HG03342 (cell line): Measurements from ENCODE around the gene EDC4.
"Not testable (repeated sequence)": the region's sequence is repeated elsewhere in the genome, so short reads cannot be mapped to it uniquely, and the experiment has no call there.

Experiments used
- ATAC-seq: cut with Tn5 transposase; IDR thresholded peaks from one replicate; pipeline ENCODE4 v1.9.1; 2021; ENCODE audit warnings: mild to moderate bottlenecking, moderate library complexity; ENCODE audit not compliant: unreplicated experiment

EDC4 gene

GRCh38 chr16:67848118-67848517 lies 24.7 kb upstream of the EDC4 start:
- no peak for ATAC-seq

DNA sequence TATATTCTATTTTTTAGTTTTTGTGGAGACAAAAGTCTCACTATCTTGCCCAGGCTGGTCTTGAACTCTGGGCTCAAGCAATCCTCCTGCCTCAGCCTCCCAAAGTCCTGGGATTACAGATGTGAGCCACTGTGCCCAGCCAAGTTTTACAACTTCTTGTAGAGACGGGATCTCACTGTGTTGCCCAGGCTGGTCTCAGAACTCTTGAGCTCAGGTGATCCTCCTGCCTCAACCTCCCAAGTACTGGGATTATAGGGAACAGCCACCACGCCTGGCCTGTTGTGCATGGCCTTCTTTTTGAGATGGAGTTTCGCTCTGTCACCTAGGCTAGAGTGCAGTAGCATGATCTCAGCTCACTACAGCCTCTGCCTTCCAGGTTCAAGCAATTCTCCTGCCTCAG lies 19.2 kb upstream of the EDC4 start:
- no peak for ATAC-seq

DNA sequence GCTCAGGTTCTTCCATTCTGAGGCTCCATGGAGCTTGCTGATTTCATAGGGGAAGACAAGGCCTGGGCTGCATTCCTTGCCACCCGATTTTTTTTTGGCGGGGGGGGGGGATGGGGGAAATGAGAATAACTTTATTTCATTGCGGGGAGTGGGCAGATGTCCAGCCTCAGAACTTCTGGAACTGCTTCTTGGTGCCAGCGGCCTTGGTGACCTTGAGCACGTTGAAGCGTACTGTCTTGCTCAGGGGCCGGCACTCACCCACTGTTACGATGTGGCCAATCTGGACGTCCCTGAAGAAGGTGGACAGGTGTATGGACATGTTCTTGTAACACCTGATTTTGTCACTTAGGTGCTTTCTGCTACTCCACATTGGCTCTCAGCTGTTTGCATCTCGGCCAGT lies 17.1 kb upstream of the EDC4 start:
- ATAC-seq, result no peak

- ATAC-seq, result no peak
Measured at GRCh38 chr16:67856927-67857546, 15.8 kb upstream of the EDC4 start.

DNA sequence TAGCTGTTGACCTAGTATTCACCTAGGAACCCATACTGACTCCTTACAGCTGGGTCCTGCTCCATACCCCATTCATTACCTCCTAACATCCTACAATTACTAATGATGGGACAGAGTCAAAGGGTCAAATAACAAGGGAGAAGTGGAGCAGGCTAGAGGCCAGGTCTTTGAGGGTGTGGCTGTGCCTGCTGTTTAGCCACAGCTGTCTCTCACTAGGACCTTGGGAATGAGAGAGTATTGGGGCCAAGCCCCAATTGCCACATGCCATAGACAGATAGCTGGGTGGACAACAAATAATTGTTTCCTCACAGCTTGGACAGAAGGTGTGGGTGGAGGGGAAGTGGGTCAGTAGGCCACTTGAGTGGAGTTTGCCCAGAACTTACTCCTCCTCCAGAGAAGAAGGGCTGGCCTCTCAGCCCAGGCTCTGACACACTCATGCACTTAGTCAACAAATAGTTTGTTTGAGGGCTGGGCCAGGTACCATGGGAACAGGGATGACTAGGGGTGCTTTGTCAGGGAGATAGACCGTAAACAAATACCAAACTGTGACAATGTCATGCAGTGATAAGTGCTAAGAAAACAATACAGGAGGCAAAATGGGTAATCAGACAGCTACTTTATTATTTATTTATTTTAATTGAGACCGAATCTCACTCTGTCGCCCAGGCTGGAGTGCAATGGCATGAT lies 15.2 kb upstream of the EDC4 start:
- ATAC-seq, result no peak

GRCh38 chr16:67858500-67858899 lies 14.4 kb upstream of the EDC4 start:
- ATAC-seq, result no peak

GRCh38 chr16:67860589-67861398 lies 12.1 kb upstream of the EDC4 start:
- ATAC-seq, result no peak

DNA sequence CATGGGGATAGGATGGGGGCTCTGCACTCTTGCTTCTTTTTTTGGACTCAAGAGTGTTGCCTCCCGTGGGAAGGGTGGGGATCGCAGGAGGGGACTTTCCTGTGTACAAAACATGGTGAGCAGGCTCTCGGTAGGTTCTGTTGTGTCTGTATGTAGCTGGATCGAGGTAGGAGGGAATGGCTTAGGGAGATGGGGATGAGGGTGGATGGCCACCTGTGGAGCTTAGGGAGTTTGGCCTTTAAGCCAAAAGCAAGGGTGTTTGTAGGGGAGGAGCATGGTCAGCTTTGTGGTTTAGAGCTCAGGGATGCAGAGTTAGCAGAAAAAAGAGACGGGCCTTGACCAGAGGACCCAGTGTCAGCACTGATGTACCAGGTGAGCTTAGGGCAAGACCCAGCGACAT lies 11.0 kb upstream of the EDC4 start:
- ATAC-seq, result no peak

DNA sequence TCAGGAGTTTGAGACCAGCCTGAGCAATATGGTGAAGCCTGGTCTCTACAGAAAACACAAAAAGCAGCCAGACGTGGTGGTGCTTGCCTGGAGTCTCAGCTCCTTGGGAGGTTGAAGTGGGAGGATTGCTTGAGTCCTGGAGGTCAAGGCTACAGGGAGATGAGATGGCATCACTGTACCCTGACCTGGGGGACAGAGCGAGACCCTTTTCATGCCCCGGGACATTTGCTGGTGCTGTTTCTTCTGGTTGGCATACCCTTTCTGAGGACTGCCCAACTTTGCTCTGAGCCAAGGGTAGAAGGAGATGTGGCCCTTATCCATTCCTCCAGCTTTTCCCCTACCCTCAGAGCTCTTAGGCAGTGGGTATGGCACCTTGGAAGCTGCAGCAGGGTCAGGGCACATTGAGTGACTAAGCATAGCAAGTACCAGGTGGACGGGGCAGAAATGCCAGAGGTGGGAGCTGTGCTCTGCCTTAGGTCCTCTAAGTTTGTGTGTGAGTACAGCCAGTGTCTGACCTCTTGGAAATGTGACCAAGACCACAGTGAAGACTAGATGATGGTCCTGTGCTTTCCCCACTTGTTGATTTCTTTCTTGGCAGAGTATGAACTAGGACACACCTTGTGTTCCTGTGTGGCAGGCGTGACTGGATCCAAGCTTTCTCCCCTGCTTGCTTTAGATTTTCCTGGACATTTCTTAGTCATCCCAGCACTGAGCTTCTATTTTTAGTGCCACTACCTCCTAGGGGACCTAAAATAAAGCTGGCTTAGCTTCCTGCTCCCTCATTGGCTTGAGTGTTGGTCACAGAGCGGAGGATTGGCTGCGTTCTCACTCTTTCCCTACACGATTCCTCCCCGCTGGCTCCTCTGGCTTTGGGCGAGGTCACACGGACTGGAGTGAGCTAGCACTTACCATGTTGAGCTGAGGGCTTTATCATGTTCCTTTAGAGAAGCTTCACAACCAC lies 9.9 kb upstream of the EDC4 start:
- ATAC-seq, result no peak

DNA sequence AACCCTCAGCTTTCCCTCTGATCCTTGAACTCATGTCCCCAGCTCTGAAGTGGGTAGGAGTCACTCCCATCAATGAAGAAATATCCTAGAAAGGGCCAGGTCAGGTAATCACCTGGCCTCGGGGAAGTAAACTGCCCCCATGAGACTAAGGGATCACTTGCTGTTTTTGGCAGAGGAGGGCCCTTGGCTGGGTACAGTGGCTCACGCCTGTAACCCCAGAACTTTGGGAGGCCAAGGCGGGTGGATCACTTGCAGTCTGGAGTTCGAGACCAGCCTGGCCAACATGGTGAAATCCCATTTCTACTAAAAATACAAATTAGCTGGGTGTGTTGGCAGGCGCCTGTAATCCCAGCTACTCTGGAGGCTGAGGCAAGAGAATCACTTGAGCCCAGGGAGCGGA lies 8.8 kb upstream of the EDC4 start:
- not testable (repeated sequence) for ATAC-seq

- ATAC-seq, result no peak
Measured at GRCh38 chr16:67864594-67864993, 8.3 kb upstream of the EDC4 start.

DNA sequence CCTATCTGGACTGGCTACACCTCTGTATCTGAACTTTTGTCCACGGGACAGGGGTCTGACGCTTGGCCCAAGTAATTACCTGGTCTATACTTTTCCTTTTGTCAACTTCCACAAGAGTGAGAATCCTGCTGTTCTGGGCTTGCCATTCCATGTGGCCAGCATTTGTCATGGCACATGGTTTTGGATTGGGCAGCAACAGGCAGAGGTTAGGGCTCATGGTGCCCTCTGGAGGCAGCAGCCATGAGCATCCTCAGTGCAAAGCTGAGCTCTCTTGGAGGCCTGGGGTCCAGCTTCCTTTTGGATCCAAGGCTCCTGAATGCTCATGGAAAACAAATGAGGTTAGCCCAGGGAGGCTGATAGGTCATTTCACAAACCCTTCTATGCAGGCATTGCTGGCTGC lies 7.5 kb upstream of the EDC4 start:
- ATAC-seq, result no peak

DNA sequence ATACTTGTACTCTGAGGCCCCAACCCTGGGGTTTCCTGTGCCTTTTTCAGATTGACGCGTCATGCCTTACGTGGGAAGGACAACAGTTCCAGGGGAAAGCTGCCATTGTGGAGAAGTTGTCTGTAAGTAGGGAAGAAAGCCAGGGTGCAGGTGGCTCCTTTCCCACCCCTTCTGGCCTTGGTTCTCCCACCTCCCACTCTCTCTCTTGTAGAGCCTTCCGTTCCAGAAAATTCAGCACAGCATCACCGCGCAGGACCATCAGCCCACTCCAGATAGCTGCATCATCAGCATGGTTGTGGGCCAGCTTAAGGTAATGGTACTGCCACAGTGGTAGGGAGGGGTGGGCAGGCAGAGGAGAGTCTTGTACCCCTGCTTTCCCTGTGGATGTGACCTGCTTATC lies 4.6 kb upstream of the EDC4 start:
- no peak for ATAC-seq

DNA sequence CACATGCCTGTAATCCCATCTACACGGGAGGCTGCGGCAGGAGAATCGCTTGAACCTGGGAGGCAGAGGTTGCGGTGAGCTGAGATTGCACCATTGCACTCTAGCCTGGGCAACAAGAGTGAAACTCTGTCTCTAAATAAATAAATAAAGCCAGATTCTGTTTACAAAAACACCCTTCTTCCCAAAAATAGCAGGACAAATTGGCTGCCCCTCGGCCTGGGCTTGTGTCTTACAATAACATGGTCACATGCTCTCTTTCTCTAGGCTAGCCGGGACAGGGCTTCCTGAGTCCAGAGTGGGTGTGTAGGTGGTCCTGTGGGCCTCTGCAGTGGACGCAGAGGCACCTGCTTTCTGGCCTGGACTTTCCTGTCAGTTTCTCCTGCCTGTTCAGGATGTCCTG lies 3.2 kb upstream of the EDC4 start:
- ATAC-seq, result no peak

DNA sequence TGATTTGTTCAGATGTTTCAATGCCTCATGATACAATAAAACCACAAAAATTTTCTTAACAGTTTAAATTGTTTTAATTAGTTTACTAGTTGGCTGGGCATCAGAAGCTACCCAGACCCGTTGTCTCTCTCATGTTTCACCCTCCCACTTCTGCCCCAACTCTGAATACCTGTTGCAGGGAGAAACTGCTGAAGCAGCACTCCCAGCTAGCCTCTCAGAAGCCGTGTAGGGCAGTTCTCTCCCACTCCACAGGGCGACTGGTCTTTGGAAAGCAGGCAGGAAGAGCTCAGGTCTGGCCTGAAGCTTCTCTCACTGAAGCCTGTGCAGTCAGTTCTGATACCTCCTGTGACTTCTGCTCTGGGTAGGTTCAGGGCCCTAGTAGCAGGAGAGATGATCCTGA lies 1.6 kb upstream of the EDC4 start:
- no peak for ATAC-seq

DNA sequence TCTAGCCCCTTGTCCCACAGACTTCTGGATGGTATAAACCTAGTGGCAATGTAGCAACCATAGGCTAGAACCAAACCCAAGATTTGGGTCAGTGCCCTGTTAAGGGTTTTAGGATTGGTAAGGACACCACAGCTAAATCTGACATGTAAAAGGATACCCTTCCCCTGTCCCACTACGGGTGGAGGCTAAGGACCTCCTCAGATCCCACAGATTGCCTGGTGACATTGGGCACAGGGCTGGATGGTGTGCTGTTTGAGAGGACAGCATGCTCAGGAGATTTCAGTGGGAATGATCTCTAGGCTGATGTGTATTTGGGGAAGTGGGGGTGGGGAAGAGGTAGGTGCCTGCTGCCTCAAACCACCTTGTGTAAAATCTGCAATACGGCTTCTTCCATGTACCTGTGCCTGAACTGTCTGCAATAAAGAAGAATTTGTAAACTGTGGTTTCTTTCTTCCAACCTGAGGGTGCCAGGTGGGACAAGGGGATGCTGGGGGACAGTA lies 671 bp upstream of the EDC4 start:
- ATAC-seq, result no peak

DNA sequence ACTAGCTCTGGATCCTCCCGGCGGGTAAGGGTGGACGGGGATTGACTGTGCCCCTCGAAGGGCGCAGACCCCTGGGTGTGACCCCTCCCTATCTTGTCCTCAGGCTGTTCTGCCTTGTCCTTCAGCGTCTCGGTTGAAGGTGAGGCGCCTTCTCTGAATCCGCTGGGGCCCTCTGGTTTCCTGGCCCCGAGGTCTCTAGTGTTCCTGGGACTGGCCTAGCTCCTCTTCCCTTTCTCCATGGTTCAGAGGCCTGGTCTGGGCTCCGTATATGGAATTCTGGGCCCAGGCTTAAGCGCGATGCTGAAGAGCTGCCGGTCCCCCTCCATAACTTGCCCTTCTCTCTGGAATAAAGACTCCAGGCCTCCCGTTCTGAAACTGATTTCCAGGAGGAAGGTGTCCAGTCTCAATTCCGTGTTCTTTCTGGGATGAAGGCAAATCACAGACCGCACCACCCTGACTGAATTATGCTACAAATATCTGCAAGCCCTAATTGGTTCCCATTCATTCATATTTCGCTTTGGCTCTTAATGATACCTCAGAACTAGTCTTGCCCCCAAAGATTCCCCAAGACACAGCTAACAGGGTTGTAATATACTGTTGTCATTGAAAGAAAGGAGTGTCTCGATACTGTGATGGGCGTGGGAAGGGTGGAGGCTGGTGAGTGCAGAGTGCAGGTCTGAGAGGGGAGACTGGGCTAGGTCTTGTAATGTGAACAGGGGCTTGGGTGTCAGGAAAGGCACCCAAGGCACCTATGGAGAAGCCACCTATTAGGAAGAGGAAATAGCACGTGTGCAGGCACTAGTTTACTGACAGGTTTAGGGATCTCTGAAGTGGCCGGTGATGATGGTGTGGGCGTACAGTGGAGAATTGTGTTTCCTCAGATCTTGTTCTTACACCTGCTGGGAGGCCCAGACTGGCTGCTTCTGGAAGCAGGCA lies 851 bp downstream of the EDC4 start:
- no peak for ATAC-seq

- ATAC-seq, result no peak
Measured at GRCh38 chr16:67874372-67874771, 1.5 kb downstream of the EDC4 start.

GRCh38 chr16:67877064-67877463 lies 4.2 kb downstream of the EDC4 start:
- no peak for ATAC-seq

- ATAC-seq, result no peak
Measured at GRCh38 chr16:67878232-67878631, 5.4 kb downstream of the EDC4 start.
